ENCODE measurements around the gene VPS37B.

DNA sequence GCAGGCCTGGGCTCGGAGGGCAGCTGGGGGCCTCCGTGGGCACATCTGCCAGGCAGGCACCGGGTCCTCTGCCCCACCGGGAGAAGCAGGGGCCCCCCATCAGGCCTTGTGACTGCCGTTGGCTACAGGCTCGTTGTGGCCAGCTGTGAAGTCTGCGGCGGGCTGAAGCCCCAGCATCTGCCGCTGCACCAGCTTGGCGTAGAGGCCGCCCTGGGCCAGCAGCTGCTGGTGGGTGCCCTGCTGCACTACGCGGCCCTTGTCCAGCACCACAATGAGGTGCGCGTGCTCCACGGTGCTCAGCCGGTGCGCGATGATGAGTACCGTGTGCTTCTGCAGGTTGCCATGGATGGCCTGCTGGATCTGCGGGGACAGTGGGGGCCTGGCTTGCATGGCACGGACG lies 33.9 kb upstream of the VPS37B start:
- TF ChIP-seq POLR2A (IDR thresholded peaks at IDR 0.05; ENCODE audit: low read depth, low read length) (no peak), TAF1 (IDR thresholded peaks at IDR 0.05; ENCODE audit: borderline replicate concordance, low read depth, low read length) (no peak), POLR2AphosphoS5 (IDR thresholded peaks at IDR 0.05; ENCODE audit: low read depth, low read length) (no peak)

Measured in GM12892 (cell line).